CD14-positive monocyte (primary cell): ENCODE data around the gene TMEM132A. TPM values are rescaled to one million over a fixed set of nuclear protein-coding genes. Genes with fewer than 3 reads are reported as not detected.

Experiments used
- DNase-seq, 3 donors: peaks; one replicate each; pipeline ENCODE4 v3.0.0-alpha.2; 2011 to 2022
- H2AFZ ChIP-seq: 2 replicates; pipeline ENCODE4 v1.6.0; 2012; ENCODE audit warnings: mild to moderate bottlenecking, low read depth, low read length, inconsistent platforms; ENCODE audit not compliant: insufficient read depth, poor library complexity, severe bottlenecking
- H3K27ac ChIP-seq, 2 donors: 1 replicate in 1 of 2; 2 replicates in 1 of 2; pipeline ENCODE4 v1.5.1; 2012 to 2013; ENCODE audit warnings: low read length in 2 of 2, control low read depth in 1 of 2, inconsistent platforms in 1 of 2, low read depth in 1 of 2, mild to moderate bottlenecking in 1 of 2
- H3K27me3 ChIP-seq, 2 donors: one replicate each; pipeline versions ENCODE4 v1.6.0 to v1.6.1; 2011 to 2013; ENCODE audit warnings: low read length in 2 of 2; ENCODE audit not compliant: control insufficient read depth in 2 of 2, insufficient read depth in 2 of 2
- H3K36me3 ChIP-seq, 2 donors: replicated peaks in 1 of 2; 1 replicate in 1 of 2; 2 replicates in 1 of 2; pipeline versions ENCODE4 v1.5.1 to v1.6.1; 2012 to 2013; ENCODE audit warnings: low read length in 2 of 2, control low read depth in 1 of 2, inconsistent platforms in 1 of 2, mild to moderate bottlenecking in 1 of 2; ENCODE audit not compliant: insufficient read depth in 2 of 2, control insufficient read depth in 1 of 2
- H3K4me1 ChIP-seq, 2 donors: 1 replicate in 1 of 2; 2 replicates in 1 of 2; pipeline versions ENCODE4 v1.5.1 to v1.6.1; 2012 to 2013; ENCODE audit warnings: low read length in 2 of 2, control low read depth in 1 of 2, inconsistent platforms in 1 of 2, mild to moderate bottlenecking in 1 of 2, moderate library complexity in 1 of 2; ENCODE audit not compliant: insufficient read depth in 2 of 2, control insufficient read depth in 1 of 2
- H3K4me2 ChIP-seq: replicated peaks from 2 replicates; pipeline ENCODE3; 2012; ENCODE audit warnings: low read length, moderate library complexity, mild to moderate bottlenecking; ENCODE audit not compliant: poor library complexity, severe bottlenecking; ENCODE audit errors: extremely low read depth
- H3K4me3 ChIP-seq, 3 experiments: fragments of 200-600 bp in 1 of 3; sonication (generic) in 1 of 3; replicated peaks in 1 of 3; 1 replicate in 2 of 3; 2 replicates in 1 of 3; pipeline ENCODE4 v1.5.1; 2011 to 2013; ENCODE audit warnings: low read length in 3 of 3, mild to moderate bottlenecking in 3 of 3, control low read depth in 2 of 3, low read depth in 2 of 3, inconsistent platforms in 1 of 3, moderate library complexity in 1 of 3
- H3K79me2 ChIP-seq: 2 replicates; pipeline ENCODE4 v1.6.0; 2012; ENCODE audit warnings: mild to moderate bottlenecking, control low read depth, inconsistent platforms, low read length, moderate library complexity; ENCODE audit not compliant: insufficient read depth
- H3K9ac ChIP-seq: 2 replicates; pipeline ENCODE4 v1.6.0; 2017; ENCODE audit warnings: low read length, mild to moderate bottlenecking; ENCODE audit not compliant: insufficient read depth, poor library complexity, severe bottlenecking
- H3K9me3 ChIP-seq, 2 donors: replicated peaks in 1 of 2; 1 replicate in 1 of 2; 2 replicates in 1 of 2; pipeline versions ENCODE4 v1.5.1 to v1.6.1; 2012 to 2013; ENCODE audit warnings: low read length in 2 of 2, control low read depth in 1 of 2; ENCODE audit not compliant: control insufficient read depth in 1 of 2, insufficient read depth in 1 of 2
- H4K20me1 ChIP-seq: 2 replicates; pipeline ENCODE4 v1.6.0; 2012; ENCODE audit warnings: mild to moderate bottlenecking, low read length, control low read depth, moderate library complexity; ENCODE audit not compliant: insufficient read depth
- H3K27ac Mint-ChIP-seq, 7 donors: one replicate each; pipeline ENCODE4 v1.8.0; 2020; ENCODE audit warnings: mild to moderate bottlenecking in 7 of 7, mixed read lengths in 7 of 7, moderate library complexity in 6 of 7, inconsistent platforms in 2 of 7
- H3K27me3 Mint-ChIP-seq, 3 donors: one replicate each; pipeline ENCODE4 v1.8.0; 2021 to 2022; ENCODE audit warnings: low read depth in 3 of 3, mild to moderate bottlenecking in 3 of 3, mixed read lengths in 3 of 3, moderate library complexity in 3 of 3, inconsistent platforms in 1 of 3
- H3K36me3 Mint-ChIP-seq, 2 donors: one replicate each; pipeline ENCODE4 v1.8.0; 2020; ENCODE audit warnings: mixed read lengths in 2 of 2, inconsistent platforms in 1 of 2, mild to moderate bottlenecking in 1 of 2
- H3K4me1 Mint-ChIP-seq: one replicate; pipeline ENCODE4 v1.8.0; 2020; ENCODE audit warnings: mild to moderate bottlenecking, mixed read lengths
- H3K4me3 Mint-ChIP-seq, 2 donors: one replicate each; pipeline ENCODE4 v1.8.0; 2020; ENCODE audit warnings: mild to moderate bottlenecking in 2 of 2, mixed read lengths in 2 of 2, moderate library complexity in 1 of 2
- H3K9me3 Mint-ChIP-seq, 7 donors: one replicate each; pipeline ENCODE4 v1.8.0; 2020 to 2022; ENCODE audit warnings: mixed read lengths in 7 of 7, mild to moderate bottlenecking in 6 of 7, moderate library complexity in 6 of 7, inconsistent platforms in 2 of 7
- WGBS: methylation state at CpG from one replicate; pipeline ENCODE4 v1.1.5; 2013; ENCODE audit warnings: missing lambda C conversion rate; ENCODE audit not compliant: insufficient coverage; 5-methylcytosine and 5-hydroxymethylcytosine counted together
- intact Hi-C, 2 donors: fragments of 100-400 bp; cut with micrococcal nuclease; formaldehyde crosslinking; loops; one replicate each; pipeline versions ENCODE4 v1.15.0 to v1.15.1; 2023
- polyA plus RNA-seq, 3 donors: library from polyadenylated mRNA; depleted of rRNA in 1 of 3; unstranded in 2 of 3; stranded (reverse) in 1 of 3; fragments of 300-500 nt in 2 of 3; fragments of >200 nt in 1 of 3; fragmentation: Illumina TruSeq in 2 of 3; gene quantifications; 1 replicate in 2 of 3; 2 replicates in 1 of 3; pipeline ENCODE4 v1.2.3, GENCODE V29; 2012 to 2021
- TF ChIP-seq, protein P1 (sequence below): fragments of 200-600 bp; IDR thresholded peaks from one replicate; pipeline ENCODE4 v1.8.0; 2022; ENCODE audit warnings: antibody characterized with exemption, mild to moderate bottlenecking

TMEM132A gene
- polyA plus RNA-seq, 3 donors, result 0.01 to 0.31 (median 0.21) TPM

DNA sequence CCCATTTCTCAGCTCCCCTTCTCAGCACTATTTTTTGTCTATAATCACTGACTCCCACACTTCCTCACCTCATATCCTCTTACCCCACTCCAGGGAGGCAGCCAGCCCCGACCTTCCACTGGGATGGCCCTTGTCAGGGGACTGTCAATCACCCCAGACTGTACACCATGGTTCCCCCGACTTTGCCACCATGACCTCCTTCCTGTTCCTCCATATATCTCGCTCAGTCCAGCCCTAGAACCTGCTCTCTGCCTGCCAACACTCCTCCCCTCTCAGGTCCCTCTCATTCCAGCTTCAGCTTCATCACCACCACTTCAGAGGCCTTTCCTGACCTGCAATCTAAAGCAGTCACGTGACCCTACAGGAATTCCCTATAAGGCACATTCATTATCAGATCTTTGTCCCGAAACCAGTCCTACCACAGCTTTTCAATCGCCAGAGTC, 34.4 kb upstream of the TMEM132A start:
- Histone ChIP-seq H3K4me1 (peaks cover 11 to 12% of the 10 kb centered on the region in 2 donors), H3K4me2 (no peak overlapping the region), H3K9ac (no peak overlapping the region), H3K27ac (peak overlapping the region in 1 of 2 donors; percentile 61), H3K36me3 (peaks cover 23 to 50% of the 10 kb centered on the region in 2 donors), H3K9me3 (no peaks in the 10 kb centered on the region), H2AFZ (no peak overlapping the region), H3K27me3 (no peaks in the 10 kb centered on the region), H3K79me2 (no peaks in the 10 kb centered on the region), H3K4me3 (no peak overlapping the region), H4K20me1 (no peaks in the 10 kb centered on the region)
- WGBS, result 42% methylated on average over 6 of the region's 6 CpGs
- Mint-ChIP-seq H3K4me3 (no peak overlapping the region), H3K27me3 (no peaks in the 10 kb centered on the region), H3K36me3 (peaks cover 46 to 53% of the 10 kb centered on the region in 2 donors), H3K27ac (peak overlapping the region in 4 of 7 donors; percentile 6 to 71 (median 32)), H3K4me1 (peaks cover 24% of the 10 kb centered on the region), H3K9me3 (peaks cover 0 to 2% (median 0%) of the 10 kb centered on the region in 7 donors)
- intact Hi-C loops, result loop anchor here in 1 of 2 donors (5.0 kb wide), 1 partner anchor 58 kb away; no protein-coding TSS in a partner anchor
- TF ChIP-seq, protein P1, sequence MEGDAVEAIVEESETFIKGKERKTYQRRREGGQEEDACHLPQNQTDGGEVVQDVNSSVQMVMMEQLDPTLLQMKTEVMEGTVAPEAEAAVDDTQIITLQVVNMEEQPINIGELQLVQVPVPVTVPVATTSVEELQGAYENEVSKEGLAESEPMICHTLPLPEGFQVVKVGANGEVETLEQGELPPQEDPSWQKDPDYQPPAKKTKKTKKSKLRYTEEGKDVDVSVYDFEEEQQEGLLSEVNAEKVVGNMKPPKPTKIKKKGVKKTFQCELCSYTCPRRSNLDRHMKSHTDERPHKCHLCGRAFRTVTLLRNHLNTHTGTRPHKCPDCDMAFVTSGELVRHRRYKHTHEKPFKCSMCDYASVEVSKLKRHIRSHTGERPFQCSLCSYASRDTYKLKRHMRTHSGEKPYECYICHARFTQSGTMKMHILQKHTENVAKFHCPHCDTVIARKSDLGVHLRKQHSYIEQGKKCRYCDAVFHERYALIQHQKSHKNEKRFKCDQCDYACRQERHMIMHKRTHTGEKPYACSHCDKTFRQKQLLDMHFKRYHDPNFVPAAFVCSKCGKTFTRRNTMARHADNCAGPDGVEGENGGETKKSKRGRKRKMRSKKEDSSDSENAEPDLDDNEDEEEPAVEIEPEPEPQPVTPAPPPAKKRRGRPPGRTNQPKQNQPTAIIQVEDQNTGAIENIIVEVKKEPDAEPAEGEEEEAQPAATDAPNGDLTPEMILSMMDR, result no peak
- no peak for DNase-seq

DNA sequence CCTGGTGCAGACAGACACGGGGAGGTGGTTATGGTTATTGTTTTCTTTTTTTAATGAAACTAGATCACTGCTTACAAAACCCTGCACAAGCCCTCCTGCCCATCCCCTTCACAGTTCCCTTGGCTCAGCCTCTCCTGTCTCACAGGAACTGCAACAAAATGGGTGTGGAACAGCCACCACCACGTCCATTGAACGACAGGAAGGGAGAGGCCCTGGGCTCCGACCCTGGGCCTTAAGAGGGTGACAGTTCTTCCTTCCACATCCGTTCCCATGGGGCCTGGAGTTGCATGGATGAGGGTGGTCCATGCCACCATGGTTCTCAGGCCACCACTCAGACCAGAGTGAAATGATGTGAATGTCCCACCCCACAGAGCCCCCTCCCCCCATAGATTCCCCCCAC, 33.6 kb upstream of the TMEM132A start:
- Mint-ChIP-seq H3K27ac (peak overlapping the region in 6 of 7 donors; percentile 7 to 74 (median 49)), H3K4me3 (peak overlapping the region in 1 of 2 donors; percentile 62), H3K9me3 (peaks cover 0 to 2% (median 0%) of the 10 kb centered on the region in 7 donors), H3K36me3 (peaks cover 52 to 61% of the 10 kb centered on the region in 2 donors), H3K27me3 (no peaks in the 10 kb centered on the region), H3K4me1 (peaks cover 21% of the 10 kb centered on the region)
- no peak overlapping the region for H3K4me2 ChIP-seq
- peaks cover 26 to 58% of the 10 kb centered on the region in 2 donors for H3K36me3 ChIP-seq
- H3K9me3 ChIP-seq, result no peaks in the 10 kb centered on the region
- H3K79me2 ChIP-seq, result no peaks in the 10 kb centered on the region
- H4K20me1 ChIP-seq, result no peaks in the 10 kb centered on the region
- no peak for DNase-seq
- H2AFZ ChIP-seq, result no peak overlapping the region
- no peak overlapping the region for H3K4me3 ChIP-seq
- peaks cover 11 to 12% of the 10 kb centered on the region in 2 donors for H3K4me1 ChIP-seq
- TF ChIP-seq, protein P1, result no peak
- H3K9ac ChIP-seq, result no peak overlapping the region
- intact Hi-C loops, result loop anchor here in 1 of 2 donors (5.0 kb wide), 1 partner anchor 58 kb away; no protein-coding TSS in a partner anchor
- no CpG with 5 or more reads among the region's 5 CpGs for WGBS
- H3K27me3 ChIP-seq, result no peaks in the 10 kb centered on the region
- peak overlapping the region in 1 of 2 donors; percentile 61 for H3K27ac ChIP-seq
